Smooth muscle cell (in vitro differentiated cells): ENCODE results near the gene DOCK4. TPM values are rescaled to one million over a fixed set of nuclear protein-coding genes. Genes with fewer than 3 reads are reported as not detected.

Experiments used
- DNase-seq: peaks from one replicate; lab custom pipeline; 2025; ENCODE audit not compliant: unreplicated experiment; lab: John Stamatoyannopoulos, UW
- H2AFZ ChIP-seq: fragments of 200-600 bp; sonication (generic); 2 replicates; pipeline ENCODE4 v1.6.0; 2016; ENCODE audit warnings: antibody characterized with exemption, low read depth, mild to moderate bottlenecking
- H3F3A ChIP-seq: fragments of 200-600 bp; sonication (generic); 2 replicates; pipeline ENCODE4 v1.6.0; 2017; ENCODE audit warnings: antibody characterized with exemption, low read depth
- H3K27ac ChIP-seq: fragments of 200-600 bp; sonication (generic); 2 replicates; pipeline ENCODE4 v1.5.1; 2016; ENCODE audit warnings: low read depth, mild to moderate bottlenecking
- H3K27me3 ChIP-seq: fragments of 200-600 bp; sonication (generic); 2 replicates; pipeline ENCODE4 v1.6.1; 2016; ENCODE audit warnings: low read depth, mild to moderate bottlenecking
- H3K36me3 ChIP-seq: fragments of 200-600 bp; sonication (generic); 2 replicates; pipeline ENCODE4 v1.5.1; 2016; ENCODE audit warnings: low read depth
- H3K4me1 ChIP-seq: fragments of 200-600 bp; sonication (generic); 2 replicates; pipeline ENCODE4 v1.5.1; 2016; ENCODE audit warnings: low read depth
- H3K4me2 ChIP-seq: fragments of 200-600 bp; sonication (generic); 2 replicates; pipeline ENCODE4 v1.6.0; 2016; ENCODE audit warnings: mild to moderate bottlenecking
- H3K4me3 ChIP-seq: fragments of 200-600 bp; sonication (generic); 2 replicates; pipeline ENCODE4 v1.5.1; 2016; ENCODE audit warnings: mild to moderate bottlenecking
- H3K79me2 ChIP-seq: fragments of 200-600 bp; sonication (generic); 2 replicates; pipeline ENCODE4 v1.6.0; 2016; ENCODE audit warnings: low read depth, mild to moderate bottlenecking
- H3K9ac ChIP-seq: fragments of 200-600 bp; sonication (generic); 2 replicates; pipeline ENCODE4 v1.6.0; 2016; ENCODE audit warnings: low read depth
- H3K9me3 ChIP-seq: fragments of 200-600 bp; sonication (generic); replicated peaks from 2 replicates; pipeline ENCODE4 v1.5.1; 2016; ENCODE audit warnings: low read depth
- H4K20me1 ChIP-seq: fragments of 200-600 bp; sonication (generic); 2 replicates; pipeline ENCODE4 v1.6.0; 2016; ENCODE audit warnings: low read depth
- WGBS: methylation state at CpG from one replicate; pipeline ENCODE4 v1.1.7; 2016; ENCODE audit warnings: low lambda C conversion rate; 5-methylcytosine and 5-hydroxymethylcytosine counted together
- polyA plus RNA-seq: library from polyadenylated mRNA; unstranded; fragments of >200 nt; fragmentation: Nextera tagmentation; extraction: Ambion mirVana; gene quantifications from 2 replicates; pipeline ENCODE4 v1.2.1, GENCODE V29; 2016
- total RNA-seq: library from RNA; depleted of rRNA; stranded (reverse); fragments of >200 nt; gene quantifications from 2 replicates; pipeline ENCODE4 v1.2.3, GENCODE V29; 2014
- TF ChIP-seq, protein P1 (sequence below): fragments of 200-600 bp; sonication (generic); IDR thresholded peaks from 2 replicates; pipeline ENCODE4 v1.5.1; 2017; ENCODE audit warnings: borderline replicate concordance, mild to moderate bottlenecking, antibody characterized with exemption; ENCODE audit not compliant: insufficient read depth, poor library complexity, severe bottlenecking

Gene DOCK4
- total and polyA plus RNA-seq, 2 experiments from 2014 or later = 7.4 to 20.5 TPM

DNA sequence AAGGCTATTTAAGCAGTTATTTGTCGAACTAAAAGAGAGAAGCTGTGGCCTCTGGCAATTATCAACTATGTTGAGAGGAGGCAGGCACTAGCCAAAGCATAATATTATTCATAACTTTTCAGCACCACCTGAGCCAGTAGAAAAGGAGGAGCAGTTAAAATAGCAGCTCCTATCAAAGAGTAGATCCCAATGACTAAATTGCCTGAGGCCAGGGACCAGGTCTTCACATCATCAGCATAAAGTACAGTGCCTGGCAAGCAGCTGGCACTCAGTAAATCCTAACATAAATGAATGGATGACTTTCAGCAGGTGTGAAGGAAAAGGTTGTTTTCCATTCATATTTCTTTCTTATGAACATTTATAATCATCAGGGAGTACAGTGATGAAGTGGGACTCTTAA, 334.9 kb downstream of the DOCK4 start:
- Histone ChIP-seq H3K4me3 (no peak overlapping the region), H3K27ac (no peak overlapping the region), H2AFZ (no peak overlapping the region), H3K9me3 (no peaks in the 10 kb centered on the region), H3K4me1 (peaks cover 10% of the 10 kb centered on the region), H3K4me2 (no peak overlapping the region), H3K27me3 (no peaks in the 10 kb centered on the region), H3K9ac (no peak overlapping the region), H3K36me3 (no peaks in the 10 kb centered on the region), H3K79me2 (no peaks in the 10 kb centered on the region), H4K20me1 (no peaks in the 10 kb centered on the region), H3F3A (no peaks in the 10 kb centered on the region)
- WGBS = 88% methylated on average over 1 of the region's 1 CpG
- TF ChIP-seq, protein P1, sequence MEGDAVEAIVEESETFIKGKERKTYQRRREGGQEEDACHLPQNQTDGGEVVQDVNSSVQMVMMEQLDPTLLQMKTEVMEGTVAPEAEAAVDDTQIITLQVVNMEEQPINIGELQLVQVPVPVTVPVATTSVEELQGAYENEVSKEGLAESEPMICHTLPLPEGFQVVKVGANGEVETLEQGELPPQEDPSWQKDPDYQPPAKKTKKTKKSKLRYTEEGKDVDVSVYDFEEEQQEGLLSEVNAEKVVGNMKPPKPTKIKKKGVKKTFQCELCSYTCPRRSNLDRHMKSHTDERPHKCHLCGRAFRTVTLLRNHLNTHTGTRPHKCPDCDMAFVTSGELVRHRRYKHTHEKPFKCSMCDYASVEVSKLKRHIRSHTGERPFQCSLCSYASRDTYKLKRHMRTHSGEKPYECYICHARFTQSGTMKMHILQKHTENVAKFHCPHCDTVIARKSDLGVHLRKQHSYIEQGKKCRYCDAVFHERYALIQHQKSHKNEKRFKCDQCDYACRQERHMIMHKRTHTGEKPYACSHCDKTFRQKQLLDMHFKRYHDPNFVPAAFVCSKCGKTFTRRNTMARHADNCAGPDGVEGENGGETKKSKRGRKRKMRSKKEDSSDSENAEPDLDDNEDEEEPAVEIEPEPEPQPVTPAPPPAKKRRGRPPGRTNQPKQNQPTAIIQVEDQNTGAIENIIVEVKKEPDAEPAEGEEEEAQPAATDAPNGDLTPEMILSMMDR = no peak
- DNase-seq = no peak

DNA sequence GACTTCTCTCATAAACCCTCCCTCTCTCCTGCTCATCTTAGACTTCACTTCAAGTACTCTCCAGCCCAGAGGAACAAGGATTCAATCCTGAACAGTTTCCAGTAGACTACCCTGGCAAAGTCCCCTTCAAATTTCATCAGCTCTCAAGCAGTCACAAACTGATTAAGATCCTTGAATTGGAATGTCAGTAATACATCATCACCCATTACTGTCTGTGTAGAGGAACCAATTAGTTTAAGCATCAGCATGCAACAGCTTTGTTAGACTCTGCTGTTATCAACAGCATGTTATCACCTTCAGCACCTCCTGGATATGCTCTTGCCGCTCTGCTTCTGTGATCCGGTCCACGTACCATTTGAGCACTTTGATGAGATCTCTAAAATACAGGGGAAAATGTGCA, 336.9 kb downstream of the DOCK4 start:
- no peaks in the 10 kb centered on the region for H3K9me3 ChIP-seq
- DNase-seq = no peak
- H2AFZ ChIP-seq = no peak overlapping the region
- TF ChIP-seq, protein P1 = no peak
- no peaks in the 10 kb centered on the region for H3K36me3 ChIP-seq
- H3F3A ChIP-seq = no peaks in the 10 kb centered on the region
- no peak overlapping the region for H3K9ac ChIP-seq
- no peaks in the 10 kb centered on the region for H3K27me3 ChIP-seq
- WGBS = 83% methylated on average over 3 of the region's 3 CpGs
- H3K4me2 ChIP-seq = no peak overlapping the region
- no peaks in the 10 kb centered on the region for H4K20me1 ChIP-seq
- H3K4me3 ChIP-seq = no peak overlapping the region
- H3K4me1 ChIP-seq = peaks cover 10% of the 10 kb centered on the region
- H3K79me2 ChIP-seq = no peaks in the 10 kb centered on the region
- H3K27ac ChIP-seq = no peak overlapping the region

DNA sequence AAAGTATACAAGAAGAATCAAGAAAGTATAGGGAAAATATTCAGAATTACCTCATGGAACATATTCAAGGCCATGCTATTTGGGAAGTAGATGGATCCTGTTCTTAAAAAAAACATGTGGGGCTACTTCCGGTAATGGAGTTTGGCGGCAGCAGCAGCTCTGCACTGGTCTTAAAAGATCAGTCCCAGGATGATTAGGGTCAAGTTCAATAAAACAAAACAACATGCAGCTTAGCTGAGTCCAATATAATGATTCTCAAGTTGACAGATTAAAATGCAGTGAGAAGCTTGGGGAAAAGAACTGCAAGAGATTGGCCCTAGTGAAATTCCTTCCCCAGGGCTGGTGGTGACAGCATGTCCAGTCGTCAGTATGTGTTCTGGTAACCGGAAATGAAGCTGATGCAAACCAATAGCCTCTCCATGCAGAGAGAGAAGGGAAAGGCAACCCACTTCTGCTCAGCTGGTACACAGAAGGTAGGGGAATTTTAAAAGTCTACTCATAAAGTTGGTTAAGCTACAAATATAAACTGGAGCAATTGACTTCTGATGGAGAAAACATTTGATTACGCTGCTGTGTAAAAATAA, 338.8 kb downstream of the DOCK4 start:
- no peaks in the 10 kb centered on the region for H3K27me3 ChIP-seq
- no peaks in the 10 kb centered on the region for H3K9me3 ChIP-seq
- TF ChIP-seq, protein P1 = no peak
- no peaks in the 10 kb centered on the region for H4K20me1 ChIP-seq
- H3K36me3 ChIP-seq = no peaks in the 10 kb centered on the region
- no peaks in the 10 kb centered on the region for H3K79me2 ChIP-seq
- no peak for DNase-seq
- H2AFZ ChIP-seq = no peak overlapping the region
- no peaks in the 10 kb centered on the region for H3K4me1 ChIP-seq
- no peak overlapping the region for H3K4me2 ChIP-seq
- H3K27ac ChIP-seq = no peak overlapping the region
- 56% methylated on average over 5 of the region's 5 CpGs for WGBS
- no peak overlapping the region for H3K9ac ChIP-seq
- no peak overlapping the region for H3K4me3 ChIP-seq
- H3F3A ChIP-seq = no peaks in the 10 kb centered on the region

DNA sequence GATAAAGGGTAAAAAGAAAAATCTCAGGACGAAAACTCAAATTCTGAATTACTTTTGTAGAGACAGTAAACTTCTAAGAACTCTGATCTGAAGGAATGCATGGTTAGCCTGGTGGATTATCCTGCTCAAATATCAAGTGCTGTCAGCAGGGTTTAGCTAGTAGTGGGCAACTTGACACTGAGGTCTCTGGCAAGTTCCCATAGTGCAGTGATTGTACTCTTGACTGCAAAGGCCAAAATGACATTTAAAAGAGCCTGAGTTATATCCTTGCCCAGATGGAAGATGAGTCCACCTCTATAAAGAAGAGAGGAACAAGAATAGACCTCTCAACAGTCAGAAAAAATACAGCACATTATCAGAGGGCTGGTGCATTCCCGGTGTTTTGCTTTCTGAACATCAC, 339.4 kb downstream of the DOCK4 start:
- Histone ChIP-seq H3K36me3 (no peaks in the 10 kb centered on the region), H3K79me2 (no peaks in the 10 kb centered on the region), H4K20me1 (no peaks in the 10 kb centered on the region), H3K27ac (no peak overlapping the region), H3K4me1 (no peaks in the 10 kb centered on the region), H3K9me3 (no peaks in the 10 kb centered on the region), H3K9ac (no peak overlapping the region), H3F3A (no peaks in the 10 kb centered on the region), H3K27me3 (no peaks in the 10 kb centered on the region), H3K4me2 (no peak overlapping the region), H3K4me3 (no peak overlapping the region), H2AFZ (no peak overlapping the region)
- 66% methylated on average over 2 of the region's 2 CpGs for WGBS
- no peak for DNase-seq
- TF ChIP-seq, protein P1 = no peak
